Activated naive CD4-positive, alpha-beta T cell treated with anti-CD3 and anti-CD28 coated beads, Interleukin-2, amount 50 U/mL, for 24 hours (primary cell): ENCODE results near the gene SPRR2D.
"Not testable (repeated sequence)": the region's sequence is repeated elsewhere in the genome, so short reads cannot be mapped to it uniquely, and the experiment has no call there.

Experiments
- H3K27ac Mint-ChIP-seq: one replicate; pipeline ENCODE4 v1.8.0; 2021; ENCODE audit warnings: mild to moderate bottlenecking, mixed read lengths
- H3K27me3 Mint-ChIP-seq: one replicate; pipeline ENCODE4 v1.8.0; 2021; ENCODE audit warnings: mixed read lengths
- H3K36me3 Mint-ChIP-seq: one replicate; pipeline ENCODE4 v1.8.0; 2021; ENCODE audit warnings: mixed read lengths
- H3K4me1 Mint-ChIP-seq: one replicate; pipeline ENCODE4 v1.8.0; 2021; ENCODE audit warnings: mixed read lengths
- H3K4me3 Mint-ChIP-seq: one replicate; pipeline ENCODE4 v1.8.0; 2021; ENCODE audit warnings: mild to moderate bottlenecking, mixed read lengths
- H3K9me3 Mint-ChIP-seq: one replicate; pipeline ENCODE4 v1.8.0; 2021; ENCODE audit warnings: mixed read lengths

SPRR2D gene

GRCh38 chr1:153040950-153041631 lies at the start of gene SPRR2D:
Gene SPRR2D (minus strand): TSS chr1:153041120. CDS start chr1:153040346, 774 bp downstream.
- H3K9me3 Mint-ChIP-seq, result no peaks in the 10 kb centered on the region
- H3K36me3 Mint-ChIP-seq, result no peaks in the 10 kb centered on the region
- no peaks in the 10 kb centered on the region for H3K4me1 Mint-ChIP-seq
- H3K27me3 Mint-ChIP-seq, result peaks cover 48% of the 10 kb centered on the region
- no peak within 1 kb of the TSS for H3K27ac Mint-ChIP-seq
- no peak within 1 kb of the TSS for H3K4me3 Mint-ChIP-seq

GRCh38 chr1:153087652-153088051 lies 46.7 kb upstream of the SPRR2D start:
- Mint-ChIP-seq H3K27ac (no peak overlapping the region), H3K4me1 (no peaks in the 10 kb centered on the region), H3K4me3 (no peak overlapping the region), H3K27me3 (peaks cover 20% of the 10 kb centered on the region), H3K9me3 (no peaks in the 10 kb centered on the region), H3K36me3 (no peaks in the 10 kb centered on the region)

- no peaks in the 10 kb centered on the region for H3K36me3 Mint-ChIP-seq
- no peak overlapping the region for H3K4me3 Mint-ChIP-seq
- no peaks in the 10 kb centered on the region for H3K4me1 Mint-ChIP-seq
- peaks cover 7% of the 10 kb centered on the region for H3K9me3 Mint-ChIP-seq
- no peak overlapping the region for H3K27ac Mint-ChIP-seq
- peaks cover 20% of the 10 kb centered on the region for H3K27me3 Mint-ChIP-seq
These were observed 40.8 kb upstream of the SPRR2D start for GRCh38 chr1:153081736-153082135.

- no peaks in the 10 kb centered on the region for H3K9me3 Mint-ChIP-seq
- H3K27ac Mint-ChIP-seq, result no peak overlapping the region
- no peaks in the 10 kb centered on the region for H3K36me3 Mint-ChIP-seq
- H3K4me3 Mint-ChIP-seq, result no peak overlapping the region
- H3K27me3 Mint-ChIP-seq, result peaks cover 11% of the 10 kb centered on the region
- H3K4me1 Mint-ChIP-seq, result no peaks in the 10 kb centered on the region
These were observed 32.1 kb upstream of the SPRR2D start for GRCh38 chr1:153072806-153073726.

- no peak within 1 kb of the TSS for H3K27ac Mint-ChIP-seq
These were observed 30.6 kb upstream of the SPRR2D start, which contains the start of gene SPRR2B for GRCh38 chr1:153071511-153071910. Gene SPRR2B (minus strand): TSS chr1:153071611. CDS start chr1:153070839, 772 bp downstream.

GRCh38 chr1:153070243-153070642 lies 29.3 kb upstream of the SPRR2D start:
- Mint-ChIP-seq H3K4me3 (no peak overlapping the region), H3K36me3 (no peaks in the 10 kb centered on the region), H3K27ac (no peak overlapping the region), H3K4me1 (no peaks in the 10 kb centered on the region), H3K9me3 (no peaks in the 10 kb centered on the region), H3K27me3 (peaks cover 13% of the 10 kb centered on the region)

More at GRCh38 chr1:153071511-153071910, 30.6 kb upstream of the SPRR2D start, which contains the start of gene SPRR2B:
- no peaks in the 10 kb centered on the region for H3K36me3 Mint-ChIP-seq
- H3K9me3 Mint-ChIP-seq, result no peaks in the 10 kb centered on the region
- no peaks in the 10 kb centered on the region for H3K4me1 Mint-ChIP-seq
- H3K4me3 Mint-ChIP-seq, result no peak within 1 kb of the TSS
- peaks cover 11% of the 10 kb centered on the region for H3K27me3 Mint-ChIP-seq

GRCh38 chr1:153058826-153059784 lies 18.2 kb upstream of the SPRR2D start:
- Mint-ChIP-seq H3K4me1 (no peaks in the 10 kb centered on the region), H3K27ac (no peak overlapping the region), H3K9me3 (no peaks in the 10 kb centered on the region), H3K27me3 (peaks cover 21% of the 10 kb centered on the region), H3K36me3 (no peaks in the 10 kb centered on the region), H3K4me3 (no peak overlapping the region)

GRCh38 chr1:153058154-153058553 lies 17.2 kb upstream of the SPRR2D start:
- peaks cover 22% of the 10 kb centered on the region for H3K27me3 Mint-ChIP-seq
- no peaks in the 10 kb centered on the region for H3K9me3 Mint-ChIP-seq
- H3K27ac Mint-ChIP-seq, result no peak overlapping the region
- H3K4me3 Mint-ChIP-seq, result no peak overlapping the region
- no peaks in the 10 kb centered on the region for H3K36me3 Mint-ChIP-seq
- no peaks in the 10 kb centered on the region for H3K4me1 Mint-ChIP-seq

GRCh38 chr1:153057375-153057774 lies 16.5 kb upstream of the SPRR2D start, which contains the start of gene SPRR2A:
Gene SPRR2A (minus strand): TSS chr1:153057512. CDS start chr1:153056735, 777 bp downstream.
- Mint-ChIP-seq H3K4me3 (no peak within 1 kb of the TSS), H3K9me3 (peaks cover 4% of the 10 kb centered on the region), H3K4me1 (no peaks in the 10 kb centered on the region), H3K27ac (no peak within 1 kb of the TSS), H3K36me3 (no peaks in the 10 kb centered on the region), H3K27me3 (peaks cover 22% of the 10 kb centered on the region)

GRCh38 chr1:153056111-153056510 lies 15.2 kb upstream of the SPRR2D start:
- Mint-ChIP-seq H3K27me3 (peaks cover 27% of the 10 kb centered on the region), H3K9me3 (peaks cover 13% of the 10 kb centered on the region)
- not testable (repeated sequence) for H3K4me3 Mint-ChIP-seq, H3K27ac Mint-ChIP-seq, H3K4me1 Mint-ChIP-seq, H3K36me3 Mint-ChIP-seq

- H3K27ac Mint-ChIP-seq, result no peak overlapping the region
- no peaks in the 10 kb centered on the region for H3K36me3 Mint-ChIP-seq
- H3K9me3 Mint-ChIP-seq, result peaks cover 13% of the 10 kb centered on the region
- no peak overlapping the region for H3K4me3 Mint-ChIP-seq
- H3K27me3 Mint-ChIP-seq, result peaks cover 34% of the 10 kb centered on the region
- no peaks in the 10 kb centered on the region for H3K4me1 Mint-ChIP-seq
These were observed 8.3 kb upstream of the SPRR2D start for GRCh38 chr1:153049211-153049610.

- peaks cover 20% of the 10 kb centered on the region for H3K27me3 Mint-ChIP-seq
- H3K27ac Mint-ChIP-seq, result no peak overlapping the region
These were observed 5.7 kb downstream of the SPRR2D start for GRCh38 chr1:153035211-153035610.

GRCh38 chr1:153032677-153033308 lies 8.1 kb downstream of the SPRR2D start:
- no peak overlapping the region for H3K4me3 Mint-ChIP-seq

More at GRCh38 chr1:153035211-153035610, 5.7 kb downstream of the SPRR2D start:
- Mint-ChIP-seq H3K4me3 (no peak overlapping the region), H3K36me3 (no peaks in the 10 kb centered on the region), H3K9me3 (no peaks in the 10 kb centered on the region), H3K4me1 (no peaks in the 10 kb centered on the region)

GRCh38 chr1:153032073-153032472 lies 8.8 kb downstream of the SPRR2D start:
- Mint-ChIP-seq H3K4me1 (no peaks in the 10 kb centered on the region), H3K27me3 (peaks cover 7% of the 10 kb centered on the region), H3K36me3 (no peaks in the 10 kb centered on the region), H3K27ac (no peak overlapping the region), H3K9me3 (no peaks in the 10 kb centered on the region), H3K4me3 (no peak overlapping the region)

More at GRCh38 chr1:153032677-153033308, 8.1 kb downstream of the SPRR2D start:
- Mint-ChIP-seq H3K27me3 (peaks cover 10% of the 10 kb centered on the region), H3K27ac (no peak overlapping the region), H3K4me1 (no peaks in the 10 kb centered on the region), H3K9me3 (no peaks in the 10 kb centered on the region), H3K36me3 (no peaks in the 10 kb centered on the region)
